Activated CD8-positive, alpha-beta T cell treated with anti-CD3 and anti-CD28 coated beads for 36 hours (primary cell): ENCODE data around the gene APOH. TPM values are rescaled to one million over a fixed set of nuclear protein-coding genes. Genes with fewer than 3 reads are reported as not detected.

ENCODE experiments used
- ATAC-seq: fragments of 200-7000 bp; cut with Tn5 transposase; one replicate; pipeline ENCODE4 v1.10.0; 2021; ENCODE audit warnings: mild to moderate bottlenecking, moderate library complexity
- CTCF ChIA-PET: fragments of 350-600 bp; sonication (Branson Sonifier 250); formaldehyde crosslinking; loops from one replicate; lab custom pipeline; 2021; ENCODE audit warnings: antibody characterized with exemption; lab: Charles Lee
- POLR2A ChIA-PET: fragments of 350-600 bp; sonication (Branson Sonifier 250); formaldehyde crosslinking; loops from one replicate; lab custom pipeline; 2021; ENCODE audit warnings: antibody characterized with exemption; lab: Charles Lee
- DNase-seq: peaks from one replicate; pipeline ENCODE4 v3.0.0-alpha.2; 2020
- H3K27ac Mint-ChIP-seq: one replicate; pipeline ENCODE4 v1.8.0; 2021; ENCODE audit warnings: mild to moderate bottlenecking, mixed read lengths
- H3K27me3 Mint-ChIP-seq: one replicate; pipeline ENCODE4 v1.8.0; 2021; ENCODE audit warnings: mixed read lengths
- H3K36me3 Mint-ChIP-seq: one replicate; pipeline ENCODE4 v1.8.0; 2021; ENCODE audit warnings: low read depth, mixed read lengths
- H3K4me1 Mint-ChIP-seq: one replicate; pipeline ENCODE4 v1.8.0; 2021; ENCODE audit warnings: low read depth, mixed read lengths
- H3K4me3 Mint-ChIP-seq: one replicate; pipeline ENCODE4 v1.8.0; 2021; ENCODE audit warnings: mild to moderate bottlenecking, moderate library complexity, mixed read lengths
- H3K9me3 Mint-ChIP-seq: one replicate; pipeline ENCODE4 v1.8.0; 2021; ENCODE audit warnings: mixed read lengths
- CTCF ChIP-seq: fragments of 200-600 bp; IDR thresholded peaks from one replicate; pipeline ENCODE4 v1.8.0; 2022; ENCODE audit warnings: antibody characterized with exemption, mild to moderate bottlenecking
- intact Hi-C: fragments of 100-400 bp; cut with micrococcal nuclease; formaldehyde crosslinking; loops from one replicate; pipeline ENCODE4 v1.10.0; 2022
- total RNA-seq, 2 experiments: library from RNA; stranded (reverse); gene quantifications; one replicate each; pipeline ENCODE4 v1.2.3, GENCODE V29; 2021

The APOH gene
- total RNA-seq = not detected

GRCh38 chr17:66228887-66229782, at the start of gene APOH:
TSS of gene APOH (minus strand) at chr17:66229415. CDS start at chr17:66229379, 36 bp downstream.
- intact Hi-C loops = no loop called here
- POLR2A ChIA-PET = interaction anchor here (0.7 kb wide), 1 partner anchor 51 kb away, joined by 3 read pairs; no protein-coding TSS in a partner anchor

DNA sequence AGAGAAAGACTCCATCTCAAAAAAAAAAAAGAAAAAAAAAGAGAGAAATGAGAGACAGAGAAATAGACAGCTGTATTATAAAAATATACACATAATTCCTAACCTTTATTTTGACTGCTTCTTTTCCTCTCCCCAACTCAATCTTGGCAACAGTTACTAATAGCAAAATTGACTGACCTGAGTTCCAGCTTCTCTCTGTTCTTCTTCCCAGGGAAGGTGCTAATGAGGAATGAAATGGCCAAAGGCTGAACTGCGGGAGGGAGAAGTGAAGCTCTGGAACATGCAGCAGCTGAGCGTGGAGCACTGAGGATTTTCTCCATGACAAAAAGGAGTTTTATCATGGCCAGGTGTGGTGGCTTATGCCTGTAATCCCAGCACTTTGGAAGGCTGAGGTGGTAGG, 48.0 kb upstream of the APOH start:
- H3K4me3 Mint-ChIP-seq = no peak overlapping the region
- no peak for TF ChIP-seq CTCF
- peaks cover 4% of the 10 kb centered on the region for H3K4me1 Mint-ChIP-seq
- intact Hi-C loops = no loop called here
- ChIA-PET CTCF (no interaction called here), POLR2A (no interaction called here)
- ATAC-seq = no peak
- H3K27ac Mint-ChIP-seq = no peak overlapping the region
- no peaks in the 10 kb centered on the region for H3K36me3 Mint-ChIP-seq
- no peaks in the 10 kb centered on the region for H3K9me3 Mint-ChIP-seq
- DNase-seq = no peak
- no peaks in the 10 kb centered on the region for H3K27me3 Mint-ChIP-seq

More at GRCh38 chr17:66228887-66229782, at the start of gene APOH:
- Mint-ChIP-seq H3K27ac (no peak within 1 kb of the TSS), H3K9me3 (no peaks in the 10 kb centered on the region), H3K4me3 (no peak within 1 kb of the TSS), H3K27me3 (no peaks in the 10 kb centered on the region), H3K36me3 (no peaks in the 10 kb centered on the region), H3K4me1 (peaks cover 6% of the 10 kb centered on the region)
- TF ChIP-seq CTCF = no peak
- no peak for ATAC-seq
- no peak for DNase-seq
- CTCF ChIA-PET = no interaction called here

DNA sequence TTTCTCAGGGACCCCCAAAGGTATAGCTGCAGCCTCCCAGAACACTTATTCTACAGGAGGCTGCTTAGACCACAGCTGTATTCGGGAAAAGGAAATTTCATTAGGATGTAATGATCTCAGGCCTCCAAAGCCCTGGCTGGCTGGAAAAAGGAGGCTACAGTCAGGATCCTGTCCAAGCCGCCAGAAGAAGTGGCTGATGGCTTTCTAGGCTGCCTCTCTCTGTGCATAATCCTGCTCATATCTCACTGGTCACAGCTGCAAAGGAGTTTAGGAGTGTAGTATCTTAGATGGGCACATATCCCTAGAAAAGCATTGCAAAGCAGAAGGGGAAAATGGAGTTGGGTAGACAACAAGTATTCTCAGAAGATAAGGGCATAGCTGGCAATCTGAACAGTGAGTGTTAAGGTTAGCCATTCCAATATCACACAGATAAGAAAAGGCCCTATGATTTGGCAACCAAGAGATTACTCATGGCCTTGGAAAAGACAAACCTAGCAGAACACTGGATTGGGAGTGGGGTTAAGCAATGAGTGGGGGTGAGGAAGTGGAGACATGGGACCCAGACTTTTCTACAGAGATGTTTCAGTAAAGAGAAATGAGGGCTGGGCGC, 47.2 kb upstream of the APOH start:
- H3K36me3 Mint-ChIP-seq = no peaks in the 10 kb centered on the region
- peaks cover 4% of the 10 kb centered on the region for H3K4me1 Mint-ChIP-seq
- no peaks in the 10 kb centered on the region for H3K27me3 Mint-ChIP-seq
- intact Hi-C loops = no loop called here
- POLR2A ChIA-PET = no interaction called here
- no peak for ATAC-seq
- no peak for DNase-seq
- TF ChIP-seq CTCF = no peak
- H3K4me3 Mint-ChIP-seq = no peak overlapping the region
- CTCF ChIA-PET = interaction anchor here (2.4 kb wide), 1 partner anchor 21 kb away, joined by 7 read pairs; no protein-coding TSS in a partner anchor
- H3K27ac Mint-ChIP-seq = no peak overlapping the region
- no peaks in the 10 kb centered on the region for H3K9me3 Mint-ChIP-seq

GRCh38 chr17:66275651-66276050, 46.4 kb upstream of the APOH start:
- no peak overlapping the region for H3K27ac Mint-ChIP-seq
- intact Hi-C loops = no loop called here
- no peaks in the 10 kb centered on the region for H3K27me3 Mint-ChIP-seq
- ChIA-PET POLR2A (interaction anchor here (1.1 kb wide), 1 partner anchor 11 kb away, joined by 4 read pairs; no protein-coding TSS in a partner anchor), CTCF (interaction anchor here (2.4 kb wide), 1 partner anchor 20 kb away, joined by 7 read pairs; no protein-coding TSS in a partner anchor)
- TF ChIP-seq CTCF = no peak
- DNase-seq (peak; percentile 53), ATAC-seq (peak; percentile 87)
- no peak overlapping the region for H3K4me3 Mint-ChIP-seq
- no peaks in the 10 kb centered on the region for H3K9me3 Mint-ChIP-seq
- no peaks in the 10 kb centered on the region for H3K36me3 Mint-ChIP-seq
- H3K4me1 Mint-ChIP-seq = peaks cover 4% of the 10 kb centered on the region

DNA sequence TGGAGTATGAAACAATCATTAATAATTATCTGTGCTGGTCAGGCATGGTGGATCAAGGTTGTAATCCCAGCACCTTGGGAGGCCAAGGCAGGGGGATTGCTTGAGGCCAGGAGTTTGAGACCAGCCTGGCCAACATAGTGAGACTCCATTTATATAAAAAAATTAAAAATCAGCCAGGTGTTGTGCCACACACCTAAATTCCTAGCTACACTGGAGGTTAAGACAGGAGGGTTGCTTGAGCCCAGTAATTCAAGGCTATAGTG, 44.3 kb upstream of the APOH start:
- H3K36me3 Mint-ChIP-seq = no peaks in the 10 kb centered on the region
- peaks cover 4% of the 10 kb centered on the region for H3K4me1 Mint-ChIP-seq

More for the DNA sequence above, 44.3 kb upstream of the APOH start:
- Mint-ChIP-seq H3K27ac (no peak overlapping the region), H3K27me3 (no peaks in the 10 kb centered on the region), H3K4me3 (no peak overlapping the region), H3K9me3 (no peaks in the 10 kb centered on the region)
- intact Hi-C loops = no loop called here
- no peak for TF ChIP-seq CTCF
- POLR2A ChIA-PET = no interaction called here
- DNase-seq (no peak), ATAC-seq (no peak)
- CTCF ChIA-PET = interaction anchor here (0.7 kb wide), 1 partner anchor 15 kb away, joined by 3 read pairs; no protein-coding TSS in a partner anchor
